Caco-2 (cell line): ENCODE measurements around the gene FAM168A. TPM values are rescaled to one million over a fixed set of nuclear protein-coding genes. Genes with fewer than 3 reads are reported as not detected.

ENCODE experiments used
- BruUV-seq: library from RNA; stranded (reverse); fragments of 400-500 nt; replicated peaks from 2 replicates; lab custom pipeline; 2021; lab: Mats Ljungman, UMichigan
- CTCF ChIA-PET: fragments of 300-600 bp; sonication (Branson Sonifier 250); formaldehyde crosslinking; loops from one replicate; lab custom pipeline; 2022; ENCODE audit warnings: antibody characterized with exemption; lab: Charles Lee
- POLR2A ChIA-PET: fragments of 300-600 bp; sonication (Branson Sonifier 250); formaldehyde crosslinking; loops from one replicate; lab custom pipeline; 2022; ENCODE audit warnings: antibody characterized with exemption; lab: Charles Lee
- DNase-seq, 2 experiments: peaks; one replicate each; pipeline versions ENCODE4 v3.0.0 to v3.0.0-alpha.2; 2020 to 2022
- H3K27me3 ChIP-seq: replicated peaks from 2 replicates; pipeline ENCODE4 v1.6.0; 2011; ENCODE audit warnings: low read length; ENCODE audit not compliant: control insufficient read depth, insufficient read depth
- H3K36me3 ChIP-seq: 2 replicates; pipeline ENCODE4 v1.5.1; 2011; ENCODE audit warnings: low read length; ENCODE audit not compliant: control insufficient read depth, insufficient read depth
- H3K4me1 ChIP-seq: fragments of 250-450 bp; sonication (Bioruptor Pico); 2 replicates; pipeline ENCODE4 v1.5.1; 2020; ENCODE audit warnings: mild to moderate bottlenecking
- H3K4me3 ChIP-seq: 2 replicates; pipeline ENCODE4 v1.5.1; 2011; ENCODE audit warnings: low read depth, mild to moderate bottlenecking, control low read depth, low read length
- H3K9me3 ChIP-seq: fragments of 250-450 bp; sonication (Bioruptor Pico); 2 replicates; pipeline ENCODE4 v1.5.1; 2020; ENCODE audit warnings: mild to moderate bottlenecking, moderate library complexity
- H3K27ac Mint-ChIP-seq: one replicate; pipeline ENCODE4 v1.8.0; 2022; ENCODE audit warnings: mixed read lengths; ENCODE audit not compliant: unreplicated experiment
- H3K27me3 Mint-ChIP-seq: one replicate; pipeline ENCODE4 v1.8.0; 2022; ENCODE audit warnings: mixed read lengths; ENCODE audit not compliant: insufficient read depth, unreplicated experiment
- H3K36me3 Mint-ChIP-seq: one replicate; pipeline ENCODE4 v1.8.0; 2022; ENCODE audit warnings: mild to moderate bottlenecking, mixed read lengths; ENCODE audit not compliant: insufficient read depth, unreplicated experiment
- H3K4me1 Mint-ChIP-seq: one replicate; pipeline ENCODE4 v1.8.0; 2022; ENCODE audit warnings: low read depth, mixed read lengths; ENCODE audit not compliant: unreplicated experiment
- H3K4me3 Mint-ChIP-seq: one replicate; pipeline ENCODE4 v1.8.0; 2022; ENCODE audit warnings: mild to moderate bottlenecking, moderate library complexity, mixed read lengths; ENCODE audit not compliant: unreplicated experiment
- H3K9me3 Mint-ChIP-seq: one replicate; pipeline ENCODE4 v1.8.0; 2022; ENCODE audit warnings: mixed read lengths; ENCODE audit not compliant: unreplicated experiment
- intact Hi-C: fragments of 100-400 bp; cut with micrococcal nuclease; formaldehyde crosslinking; loops from one replicate; pipeline ENCODE4 v1.10.0; 2022; ENCODE audit not compliant: unreplicated experiment
- total RNA-seq: library from RNA; stranded (reverse); gene quantifications from 2 replicates; pipeline ENCODE4 v1.2.3, GENCODE V29; 2022
- TF ChIP-seq, protein P1 (sequence below), 2 experiments: fragments of 200-600 bp in 1 of 2; IDR thresholded peaks; 1 replicate in 1 of 2; 2 replicates in 1 of 2; pipeline versions ENCODE4 v1.5.1 to v1.8.0; 2011 to 2022; ENCODE audit warnings: antibody characterized with exemption in 1 of 2, control low read depth in 1 of 2, inconsistent platforms in 1 of 2, low read depth in 1 of 2, low read length in 1 of 2, mild to moderate bottlenecking in 1 of 2, moderate library complexity in 1 of 2; ENCODE audit not compliant: insufficient read depth in 1 of 2, severe bottlenecking in 1 of 2, unreplicated experiment in 1 of 2

Gene FAM168A
- total RNA-seq, 1 experiment from 2014 or later = 46.0 TPM

DNA sequence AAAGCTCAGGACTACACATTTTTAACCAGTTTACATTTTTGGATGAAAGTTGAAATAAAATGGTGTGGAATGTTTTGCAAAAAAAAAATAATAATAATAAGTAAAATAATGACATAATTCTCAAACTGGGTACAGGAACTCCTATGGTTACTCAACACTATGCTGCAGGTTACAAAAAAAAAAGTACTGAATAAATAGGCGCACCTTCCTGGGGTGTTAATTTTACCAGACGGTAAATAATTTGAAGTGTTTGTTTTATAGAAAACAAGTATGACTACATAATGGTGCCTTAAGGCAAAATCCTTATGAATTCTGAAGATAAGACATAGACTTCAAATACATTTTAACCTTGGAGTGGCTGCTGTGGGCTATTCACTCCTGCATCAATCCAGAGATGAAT, 145.2 kb downstream of the FAM168A start:
- Mint-ChIP-seq H3K27ac (no peak overlapping the region), H3K27me3 (no peaks in the 10 kb centered on the region), H3K4me3 (no peak overlapping the region), H3K9me3 (peaks cover 9% of the 10 kb centered on the region), H3K4me1 (no peaks in the 10 kb centered on the region), H3K36me3 (peaks cover 6% of the 10 kb centered on the region)
- Histone ChIP-seq H3K4me1 (no peaks in the 10 kb centered on the region), H3K4me3 (no peak overlapping the region), H3K9me3 (no peaks in the 10 kb centered on the region), H3K36me3 (no peaks in the 10 kb centered on the region), H3K27me3 (no peaks in the 10 kb centered on the region)
- intact Hi-C loops = no loop called here
- no peak for DNase-seq
- TF ChIP-seq, protein P1, sequence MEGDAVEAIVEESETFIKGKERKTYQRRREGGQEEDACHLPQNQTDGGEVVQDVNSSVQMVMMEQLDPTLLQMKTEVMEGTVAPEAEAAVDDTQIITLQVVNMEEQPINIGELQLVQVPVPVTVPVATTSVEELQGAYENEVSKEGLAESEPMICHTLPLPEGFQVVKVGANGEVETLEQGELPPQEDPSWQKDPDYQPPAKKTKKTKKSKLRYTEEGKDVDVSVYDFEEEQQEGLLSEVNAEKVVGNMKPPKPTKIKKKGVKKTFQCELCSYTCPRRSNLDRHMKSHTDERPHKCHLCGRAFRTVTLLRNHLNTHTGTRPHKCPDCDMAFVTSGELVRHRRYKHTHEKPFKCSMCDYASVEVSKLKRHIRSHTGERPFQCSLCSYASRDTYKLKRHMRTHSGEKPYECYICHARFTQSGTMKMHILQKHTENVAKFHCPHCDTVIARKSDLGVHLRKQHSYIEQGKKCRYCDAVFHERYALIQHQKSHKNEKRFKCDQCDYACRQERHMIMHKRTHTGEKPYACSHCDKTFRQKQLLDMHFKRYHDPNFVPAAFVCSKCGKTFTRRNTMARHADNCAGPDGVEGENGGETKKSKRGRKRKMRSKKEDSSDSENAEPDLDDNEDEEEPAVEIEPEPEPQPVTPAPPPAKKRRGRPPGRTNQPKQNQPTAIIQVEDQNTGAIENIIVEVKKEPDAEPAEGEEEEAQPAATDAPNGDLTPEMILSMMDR (IDR thresholded peaks at IDR 0.05; ENCODE audit: insufficient read depth in 1 of 2, low read depth in 1 of 2, low read length in 1 of 2, severe bottlenecking in 1 of 2, unreplicated experiment in 1 of 2) = no peak
- CTCF ChIA-PET = no interaction called here
- no TSS peak for BruUV-seq
- POLR2A ChIA-PET = no interaction called here

DNA sequence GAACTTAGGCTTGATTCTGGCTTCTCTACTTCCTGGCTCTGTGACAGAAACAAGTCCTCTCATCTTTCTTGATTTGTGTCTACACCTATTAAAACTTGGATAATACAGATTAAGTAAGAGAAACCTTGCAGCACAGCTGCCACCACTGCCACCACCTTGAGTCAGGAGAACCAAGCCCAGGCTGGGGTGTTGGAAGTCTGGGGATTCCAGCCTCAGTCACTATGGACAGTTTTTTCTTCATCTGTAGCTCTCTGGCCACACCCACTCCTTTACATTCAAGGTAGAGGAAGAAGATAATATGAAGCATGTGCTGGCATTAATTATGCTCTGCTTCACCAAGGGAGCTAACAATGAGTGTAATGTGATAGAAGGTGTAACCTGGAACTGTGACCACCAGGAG, 146.0 kb downstream of the FAM168A start:
- ChIA-PET POLR2A (no interaction called here), CTCF (no interaction called here)
- BruUV-seq = no TSS peak
- TF ChIP-seq, protein P1 (IDR thresholded peaks at IDR 0.05; ENCODE audit: insufficient read depth in 1 of 2, low read depth in 1 of 2, low read length in 1 of 2, severe bottlenecking in 1 of 2, unreplicated experiment in 1 of 2) = no peak
- H3K4me1 Mint-ChIP-seq = no peaks in the 10 kb centered on the region
- Histone ChIP-seq H3K4me1 (no peaks in the 10 kb centered on the region), H3K9me3 (no peaks in the 10 kb centered on the region), H3K4me3 (no peak overlapping the region), H3K27me3 (no peaks in the 10 kb centered on the region), H3K36me3 (no peaks in the 10 kb centered on the region)
- intact Hi-C loops = no loop called here
- H3K27ac Mint-ChIP-seq = no peak overlapping the region
- H3K36me3 Mint-ChIP-seq = peaks cover 6% of the 10 kb centered on the region
- H3K27me3 Mint-ChIP-seq = no peaks in the 10 kb centered on the region
- no peak overlapping the region for H3K4me3 Mint-ChIP-seq
- no peak for DNase-seq
- H3K9me3 Mint-ChIP-seq = peaks cover 9% of the 10 kb centered on the region

DNA sequence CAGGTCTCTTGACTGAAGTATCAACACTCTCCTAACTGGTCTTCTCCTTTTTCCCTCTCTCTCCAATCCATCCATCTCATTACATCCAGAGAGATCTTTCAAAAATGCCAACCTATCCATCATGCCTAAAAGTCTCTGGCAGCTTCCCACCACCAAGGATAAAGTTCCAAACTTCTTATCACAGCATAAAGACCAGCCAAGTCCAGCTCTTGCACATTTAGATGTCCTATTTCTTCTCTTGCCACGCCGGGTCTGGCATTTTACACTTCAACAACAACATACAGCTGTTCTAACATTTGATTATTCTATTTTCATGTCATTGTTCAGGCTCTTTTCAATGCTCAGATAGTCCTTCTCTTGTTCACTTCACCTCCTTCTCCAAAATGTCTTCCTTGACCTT, 151.1 kb downstream of the FAM168A start:
- ChIA-PET POLR2A (no interaction called here), CTCF (no interaction called here)
- Mint-ChIP-seq H3K4me1 (peaks cover 2% of the 10 kb centered on the region), H3K27ac (no peak overlapping the region), H3K9me3 (peaks cover 9% of the 10 kb centered on the region), H3K4me3 (no peak overlapping the region), H3K36me3 (no peaks in the 10 kb centered on the region), H3K27me3 (no peaks in the 10 kb centered on the region)
- TF ChIP-seq, protein P1 (IDR thresholded peaks at IDR 0.05; ENCODE audit: insufficient read depth in 1 of 2, low read depth in 1 of 2, low read length in 1 of 2, severe bottlenecking in 1 of 2, unreplicated experiment in 1 of 2) = no peak
- H3K36me3 ChIP-seq = no peaks in the 10 kb centered on the region
- intact Hi-C loops = no loop called here
- no peaks in the 10 kb centered on the region for H3K27me3 ChIP-seq
- BruUV-seq = no TSS peak
- no peaks in the 10 kb centered on the region for H3K4me1 ChIP-seq
- no peak for DNase-seq
- H3K9me3 ChIP-seq = no peaks in the 10 kb centered on the region
- no peak overlapping the region for H3K4me3 ChIP-seq
